Natural killer cell (primary cell): ENCODE results near the gene CYTH1. TPM values are rescaled to one million over a fixed set of nuclear protein-coding genes. Genes with fewer than 3 reads are reported as not detected.

Experiments used
- ATAC-seq, 3 donors: fragments of 150-1000 bp in 2 of 3; fragments of 200-7000 bp in 1 of 3; cut with Tn5 transposase; 1 replicate in 1 of 3; 2 replicates in 2 of 3; pipeline ENCODE4 v1.10.0; 2021; ENCODE audit warnings: mild to moderate bottlenecking in 2 of 3, moderate library complexity in 2 of 3
- DNase-seq, 2 donors: peaks; one replicate each; pipeline versions ENCODE4 v3.0.0 to v3.0.0-alpha.2; 2013 to 2021; ENCODE audit warnings: mixed read lengths in 1 of 2
- H3K27ac ChIP-seq: one replicate; pipeline ENCODE4 v1.5.1; 2013; ENCODE audit warnings: mild to moderate bottlenecking, low read length
- H3K27me3 ChIP-seq: one replicate; pipeline ENCODE4 v1.6.1; 2013; ENCODE audit warnings: low read length; ENCODE audit not compliant: control insufficient read depth, insufficient read depth
- H3K36me3 ChIP-seq: one replicate; pipeline ENCODE4 v1.6.1; 2013; ENCODE audit warnings: low read length; ENCODE audit not compliant: control insufficient read depth, insufficient read depth
- H3K4me1 ChIP-seq: one replicate; pipeline ENCODE4 v1.6.1; 2013; ENCODE audit warnings: low read length; ENCODE audit not compliant: control insufficient read depth, insufficient read depth
- H3K4me3 ChIP-seq: one replicate; pipeline ENCODE4 v1.5.1; 2013; ENCODE audit warnings: low read length
- H3K9me3 ChIP-seq: one replicate; pipeline ENCODE4 v1.6.1; 2013; ENCODE audit warnings: low read length; ENCODE audit not compliant: control insufficient read depth, insufficient read depth
- H3K27ac Mint-ChIP-seq, 2 donors: one replicate each; pipeline ENCODE4 v1.8.0; 2022; ENCODE audit warnings: mild to moderate bottlenecking in 2 of 2, mixed read lengths in 2 of 2, moderate library complexity in 1 of 2
- H3K27me3 Mint-ChIP-seq, 2 donors: one replicate each; pipeline ENCODE4 v1.8.0; 2022; ENCODE audit warnings: low read depth in 2 of 2, mixed read lengths in 2 of 2
- H3K36me3 Mint-ChIP-seq: one replicate; pipeline ENCODE4 v1.8.0; 2022; ENCODE audit warnings: mixed read lengths
- H3K4me1 Mint-ChIP-seq, 2 donors: one replicate each; pipeline ENCODE4 v1.8.0; 2022; ENCODE audit warnings: mixed read lengths in 2 of 2
- H3K4me3 Mint-ChIP-seq: one replicate; pipeline ENCODE4 v1.8.0; 2022; ENCODE audit warnings: mild to moderate bottlenecking, moderate library complexity, mixed read lengths
- H3K9me3 Mint-ChIP-seq, 2 donors: one replicate each; pipeline ENCODE4 v1.8.0; 2022; ENCODE audit warnings: mixed read lengths in 2 of 2
- CTCF ChIP-seq: fragments of 200-600 bp; IDR thresholded peaks from one replicate; pipeline ENCODE4 v1.8.0; 2022; ENCODE audit warnings: antibody characterized with exemption
- WGBS: methylation state at CpG from one replicate; pipeline ENCODE4 v1.1.7; 2013; ENCODE audit warnings: missing lambda C conversion rate; ENCODE audit not compliant: insufficient coverage; 5-methylcytosine and 5-hydroxymethylcytosine counted together
- intact Hi-C: fragments of 100-400 bp; cut with micrococcal nuclease; formaldehyde crosslinking; loops from one replicate; pipeline ENCODE4 v1.14.2; 2022
- total RNA-seq, 4 donors: library from RNA; stranded (reverse); fragments of 120-200 nt in 1 of 4; gene quantifications; one replicate each; pipeline versions ENCODE4 v1.2.3 to v1.2.4, GENCODE V29; 2013 to 2022

The CYTH1 gene
- total RNA-seq, 3 donors from 2014 or later (not counting 1 experiment from before 2014, with no cell fraction given), result 437 to 514 (median 457) TPM

- no peaks in the 10 kb centered on the region for H3K9me3 ChIP-seq
- H3K36me3 ChIP-seq, result peaks cover 91% of the 10 kb centered on the region
- Mint-ChIP-seq H3K36me3 (peaks cover 45% of the 10 kb centered on the region), H3K27me3 (no peaks in the 10 kb centered on the region), H3K9me3 (no peaks in the 10 kb centered on the region), H3K27ac (peak overlapping the region; percentile 47 to 67), H3K4me1 (peaks cover 26 to 39% of the 10 kb centered on the region in 2 donors), H3K4me3 (no peak overlapping the region)
- ATAC-seq, result no peak
- no peak for DNase-seq
- TF ChIP-seq CTCF, result no peak
- H3K27ac ChIP-seq, result no peak overlapping the region
- H3K4me3 ChIP-seq, result no peak overlapping the region
- intact Hi-C loops, result no loop called here
- H3K4me1 ChIP-seq, result no peaks in the 10 kb centered on the region
- WGBS, result 91% methylated on average over 14 of the region's 16 CpGs
- no peaks in the 10 kb centered on the region for H3K27me3 ChIP-seq
These were observed 87.1 kb downstream of the CYTH1 start for GRCh38 chr17:78694805-78695531.

GRCh38 chr17:78693346-78694083, 88.6 kb downstream of the CYTH1 start:
- Histone ChIP-seq H3K36me3 (peaks cover 89% of the 10 kb centered on the region), H3K27ac (no peak overlapping the region), H3K4me3 (no peak overlapping the region), H3K4me1 (no peaks in the 10 kb centered on the region), H3K9me3 (no peaks in the 10 kb centered on the region), H3K27me3 (no peaks in the 10 kb centered on the region)
- Mint-ChIP-seq H3K9me3 (no peaks in the 10 kb centered on the region), H3K4me3 (no peak overlapping the region), H3K4me1 (peaks cover 39 to 50% of the 10 kb centered on the region in 2 donors), H3K27ac (peak overlapping the region; percentile 23 to 67), H3K27me3 (no peaks in the 10 kb centered on the region), H3K36me3 (peaks cover 49% of the 10 kb centered on the region)
- no peak for DNase-seq
- TF ChIP-seq CTCF, result no peak
- intact Hi-C loops, result no loop called here
- ATAC-seq, result no peak
- WGBS, result 97% methylated on average over 3 of the region's 8 CpGs

- intact Hi-C loops, result no loop called here
- H3K4me3 Mint-ChIP-seq, result no peak overlapping the region
- no peaks in the 10 kb centered on the region for H3K27me3 Mint-ChIP-seq
- H3K27ac Mint-ChIP-seq, result peak overlapping the region; percentile 23 to 32
- H3K36me3 Mint-ChIP-seq, result peaks cover 56% of the 10 kb centered on the region
- WGBS, result 95% methylated on average over 15 of the region's 15 CpGs
- Histone ChIP-seq H3K4me3 (no peak overlapping the region), H3K27ac (no peak overlapping the region), H3K9me3 (no peaks in the 10 kb centered on the region), H3K27me3 (no peaks in the 10 kb centered on the region), H3K4me1 (no peaks in the 10 kb centered on the region), H3K36me3 (peaks cover 89% of the 10 kb centered on the region)
- no peak for DNase-seq
- no peaks in the 10 kb centered on the region for H3K9me3 Mint-ChIP-seq
- peaks cover 34 to 57% of the 10 kb centered on the region in 2 donors for H3K4me1 Mint-ChIP-seq
- no peak for TF ChIP-seq CTCF
- ATAC-seq, result no peak
These were observed 89.5 kb downstream of the CYTH1 start for GRCh38 chr17:78692460-78693010.
